CD8-positive, alpha-beta memory T cell (primary cell): ENCODE measurements around the gene SHROOM3. TPM values are rescaled to one million over a fixed set of nuclear protein-coding genes. Genes with fewer than 3 reads are reported as not detected.

Experiments
- CTCF ChIA-PET: fragments of 350-600 bp; sonication (Branson Sonifier 250); formaldehyde crosslinking; loops from one replicate; lab custom pipeline; 2021; ENCODE audit warnings: antibody characterized with exemption; lab: Charles Lee
- POLR2A ChIA-PET: fragments of 350-600 bp; sonication (Branson Sonifier 250); formaldehyde crosslinking; loops from one replicate; lab custom pipeline; 2021; ENCODE audit warnings: antibody characterized with exemption; lab: Charles Lee
- DNase-seq, 5 donors: peaks; one replicate each; pipeline versions ENCODE4 v3.0.0 to v3.0.0-alpha.2; 2020 to 2022; ENCODE audit warnings: mixed read lengths in 1 of 5
- H3K27ac ChIP-seq: one replicate; pipeline ENCODE4 v1.7.0; 2013; ENCODE audit warnings: low read depth, mild to moderate bottlenecking, low read length, moderate library complexity
- H3K27me3 ChIP-seq: 2 replicates; pipeline ENCODE4 v1.7.0; 2013; ENCODE audit warnings: low read length, mild to moderate bottlenecking; ENCODE audit not compliant: insufficient read depth, poor library complexity, severe bottlenecking
- H3K36me3 ChIP-seq: 2 replicates; pipeline ENCODE4 v1.7.0; 2013; ENCODE audit warnings: mild to moderate bottlenecking, low read length, moderate library complexity; ENCODE audit not compliant: insufficient read depth
- H3K4me1 ChIP-seq: 2 replicates; pipeline ENCODE4 v1.7.0; 2013; ENCODE audit warnings: mild to moderate bottlenecking, low read length, moderate library complexity; ENCODE audit not compliant: insufficient read depth
- H3K4me3 ChIP-seq: 2 replicates; pipeline ENCODE4 v1.7.0; 2013; ENCODE audit warnings: mild to moderate bottlenecking, low read length
- H3K9me3 ChIP-seq: 2 replicates; pipeline ENCODE4 v1.7.0; 2013; ENCODE audit warnings: mild to moderate bottlenecking, low read length
- H3K27ac Mint-ChIP-seq, 8 donors: one replicate each; pipeline ENCODE4 v1.8.0; 2020 to 2021; ENCODE audit warnings: mixed read lengths in 8 of 8, mild to moderate bottlenecking in 6 of 8, inconsistent platforms in 3 of 8, moderate library complexity in 3 of 8
- H3K27me3 Mint-ChIP-seq, 2 donors: one replicate each; pipeline ENCODE4 v1.8.0; 2020 to 2021; ENCODE audit warnings: mixed read lengths in 2 of 2, mild to moderate bottlenecking in 1 of 2, moderate library complexity in 1 of 2
- H3K36me3 Mint-ChIP-seq, 3 donors: one replicate each; pipeline ENCODE4 v1.8.0; 2020 to 2021; ENCODE audit warnings: mixed read lengths in 3 of 3, inconsistent platforms in 1 of 3, mild to moderate bottlenecking in 1 of 3
- H3K4me1 Mint-ChIP-seq, 3 donors: one replicate each; pipeline ENCODE4 v1.8.0; 2020 to 2021; ENCODE audit warnings: mixed read lengths in 3 of 3, inconsistent platforms in 1 of 3, mild to moderate bottlenecking in 1 of 3
- H3K4me3 Mint-ChIP-seq, 7 donors: one replicate each; pipeline ENCODE4 v1.8.0; 2020 to 2021; ENCODE audit warnings: mixed read lengths in 7 of 7, mild to moderate bottlenecking in 6 of 7, moderate library complexity in 4 of 7, inconsistent platforms in 2 of 7
- H3K9me3 Mint-ChIP-seq, 5 donors: one replicate each; pipeline ENCODE4 v1.8.0; 2020 to 2022; ENCODE audit warnings: mixed read lengths in 5 of 5, mild to moderate bottlenecking in 3 of 5, moderate library complexity in 2 of 5, inconsistent platforms in 1 of 5
- polyA plus RNA-seq: library from polyadenylated mRNA; unstranded; fragments of 300-500 nt; fragmentation: Illumina TruSeq; gene quantifications from one replicate; pipeline ENCODE4 v1.2.3, GENCODE V29; 2021
- total RNA-seq, 2 experiments: library from RNA; stranded (reverse); gene quantifications; one replicate each; pipeline ENCODE4 v1.2.3, GENCODE V29; 2021

Gene SHROOM3
- total and polyA plus RNA-seq, 3 experiments from 2014 or later = not detected

GRCh38 chr4:76666944-76667532 is 232.0 kb downstream of the SHROOM3 start:
- Mint-ChIP-seq H3K27ac (no peak overlapping the region), H3K9me3 (no peaks in the 10 kb centered on the region)

GRCh38 chr4:76670631-76671030 is 235.6 kb downstream of the SHROOM3 start:
- H3K36me3 Mint-ChIP-seq = no peaks in the 10 kb centered on the region
- no peak overlapping the region for H3K4me3 ChIP-seq
- H3K27me3 ChIP-seq = no peaks in the 10 kb centered on the region
- peaks cover 0 to 7% (median 5%) of the 10 kb centered on the region in 3 donors for H3K4me1 Mint-ChIP-seq
- POLR2A ChIA-PET = no interaction called here
- CTCF ChIA-PET = no interaction called here
- H3K4me3 Mint-ChIP-seq = no peak overlapping the region
- H3K27ac Mint-ChIP-seq = no peak overlapping the region
- H3K36me3 ChIP-seq = no peaks in the 10 kb centered on the region
- no peaks in the 10 kb centered on the region for H3K4me1 ChIP-seq
- no peak for DNase-seq
- H3K9me3 ChIP-seq = no peaks in the 10 kb centered on the region
- no peak overlapping the region for H3K27ac ChIP-seq
- no peaks in the 10 kb centered on the region for H3K9me3 Mint-ChIP-seq
- H3K27me3 Mint-ChIP-seq = peaks cover 8 to 21% of the 10 kb centered on the region in 2 donors

More at GRCh38 chr4:76666944-76667532, 232.0 kb downstream of the SHROOM3 start:
- no peak for DNase-seq
- POLR2A ChIA-PET = no interaction called here
- no peaks in the 10 kb centered on the region for H3K4me1 ChIP-seq
- no peaks in the 10 kb centered on the region for H3K36me3 Mint-ChIP-seq
- H3K4me1 Mint-ChIP-seq = peaks cover 0 to 7% (median 5%) of the 10 kb centered on the region in 3 donors
- H3K4me3 ChIP-seq = no peak overlapping the region
- peak overlapping the region in 1 of 7 donors; percentile 17 for H3K4me3 Mint-ChIP-seq
- no peaks in the 10 kb centered on the region for H3K27me3 ChIP-seq
- peaks cover 7 to 14% of the 10 kb centered on the region in 2 donors for H3K27me3 Mint-ChIP-seq
- no peaks in the 10 kb centered on the region for H3K36me3 ChIP-seq
- H3K9me3 ChIP-seq = no peaks in the 10 kb centered on the region
- no peak overlapping the region for H3K27ac ChIP-seq
- CTCF ChIA-PET = no interaction called here

GRCh38 chr4:76673362-76673761 is 238.3 kb downstream of the SHROOM3 start:
- ChIA-PET CTCF (no interaction called here), POLR2A (no interaction called here)
- no peak for DNase-seq
- H3K27me3 Mint-ChIP-seq = peaks cover 3 to 23% of the 10 kb centered on the region in 2 donors
- H3K27ac ChIP-seq = no peak overlapping the region
- H3K27ac Mint-ChIP-seq = no peak overlapping the region
- H3K4me1 Mint-ChIP-seq = no peaks in the 10 kb centered on the region
- no peaks in the 10 kb centered on the region for H3K4me1 ChIP-seq
- H3K36me3 ChIP-seq = no peaks in the 10 kb centered on the region
- no peaks in the 10 kb centered on the region for H3K36me3 Mint-ChIP-seq
- H3K4me3 Mint-ChIP-seq = no peak overlapping the region
- no peaks in the 10 kb centered on the region for H3K9me3 Mint-ChIP-seq
- no peak overlapping the region for H3K4me3 ChIP-seq
- H3K9me3 ChIP-seq = no peaks in the 10 kb centered on the region
- H3K27me3 ChIP-seq = no peaks in the 10 kb centered on the region

- DNase-seq = no peak
- H3K4me1 Mint-ChIP-seq = no peaks in the 10 kb centered on the region
These were observed 240.0 kb downstream of the SHROOM3 start for GRCh38 chr4:76674983-76675382.

GRCh38 chr4:76677571-76678326 is 242.7 kb downstream of the SHROOM3 start:
- H3K4me1 Mint-ChIP-seq = no peaks in the 10 kb centered on the region
- no peak for DNase-seq
- no peaks in the 10 kb centered on the region for H3K36me3 Mint-ChIP-seq
- no peaks in the 10 kb centered on the region for H3K9me3 Mint-ChIP-seq
- POLR2A ChIA-PET = no interaction called here
- H3K27me3 Mint-ChIP-seq = peaks cover 5 to 34% of the 10 kb centered on the region in 2 donors
- Histone ChIP-seq H3K36me3 (no peaks in the 10 kb centered on the region), H3K27ac (no peak overlapping the region), H3K27me3 (no peaks in the 10 kb centered on the region), H3K4me3 (no peak overlapping the region), H3K9me3 (no peaks in the 10 kb centered on the region), H3K4me1 (no peaks in the 10 kb centered on the region)
- no peak overlapping the region for H3K4me3 Mint-ChIP-seq
- no peak overlapping the region for H3K27ac Mint-ChIP-seq
- CTCF ChIA-PET = no interaction called here

More at GRCh38 chr4:76674983-76675382, 240.0 kb downstream of the SHROOM3 start:
- Histone ChIP-seq H3K4me3 (no peak overlapping the region), H3K9me3 (no peaks in the 10 kb centered on the region), H3K36me3 (no peaks in the 10 kb centered on the region), H3K4me1 (no peaks in the 10 kb centered on the region), H3K27ac (no peak overlapping the region), H3K27me3 (no peaks in the 10 kb centered on the region)
- ChIA-PET CTCF (no interaction called here), POLR2A (interaction anchor here (0.7 kb wide), 1 partner anchor 25 kb away, joined by 5 read pairs; no protein-coding TSS in a partner anchor)
- H3K36me3 Mint-ChIP-seq = no peaks in the 10 kb centered on the region
- no peak overlapping the region for H3K4me3 Mint-ChIP-seq
- no peak overlapping the region for H3K27ac Mint-ChIP-seq
- H3K9me3 Mint-ChIP-seq = no peaks in the 10 kb centered on the region
- peaks cover 6 to 27% of the 10 kb centered on the region in 2 donors for H3K27me3 Mint-ChIP-seq

GRCh38 chr4:76679691-76680090 is 244.7 kb downstream of the SHROOM3 start:
- H3K27ac ChIP-seq = no peak overlapping the region
- Mint-ChIP-seq H3K4me3 (no peak overlapping the region), H3K36me3 (no peaks in the 10 kb centered on the region), H3K9me3 (no peaks in the 10 kb centered on the region), H3K27ac (no peak overlapping the region), H3K27me3 (peaks cover 14 to 46% of the 10 kb centered on the region in 2 donors), H3K4me1 (no peaks in the 10 kb centered on the region)
- no peak for DNase-seq
- H3K4me1 ChIP-seq = no peaks in the 10 kb centered on the region
- CTCF ChIA-PET = no interaction called here
- H3K27me3 ChIP-seq = no peaks in the 10 kb centered on the region
- POLR2A ChIA-PET = no interaction called here
- H3K4me3 ChIP-seq = no peak overlapping the region
- no peaks in the 10 kb centered on the region for H3K36me3 ChIP-seq
- no peaks in the 10 kb centered on the region for H3K9me3 ChIP-seq

GRCh38 chr4:76680952-76681351 is 245.9 kb downstream of the SHROOM3 start:
- no peaks in the 10 kb centered on the region for H3K4me1 ChIP-seq
- Mint-ChIP-seq H3K27ac (peak overlapping the region in 1 of 8 donors; percentile 10), H3K36me3 (no peaks in the 10 kb centered on the region), H3K4me1 (no peaks in the 10 kb centered on the region), H3K4me3 (no peak overlapping the region), H3K9me3 (no peaks in the 10 kb centered on the region), H3K27me3 (peaks cover 13 to 41% of the 10 kb centered on the region in 2 donors)
- H3K4me3 ChIP-seq = no peak overlapping the region
- POLR2A ChIA-PET = no interaction called here
- no peaks in the 10 kb centered on the region for H3K27me3 ChIP-seq
- H3K36me3 ChIP-seq = no peaks in the 10 kb centered on the region
- H3K9me3 ChIP-seq = no peaks in the 10 kb centered on the region
- CTCF ChIA-PET = no interaction called here
- no peak for DNase-seq
- H3K27ac ChIP-seq = no peak overlapping the region

GRCh38 chr4:76681996-76682395 is 247.0 kb downstream of the SHROOM3 start:
- no peaks in the 10 kb centered on the region for H3K4me1 Mint-ChIP-seq
- no peak overlapping the region for H3K4me3 Mint-ChIP-seq
- H3K36me3 ChIP-seq = no peaks in the 10 kb centered on the region
- no peaks in the 10 kb centered on the region for H3K4me1 ChIP-seq
- H3K27me3 ChIP-seq = no peaks in the 10 kb centered on the region
- no peaks in the 10 kb centered on the region for H3K9me3 Mint-ChIP-seq
- H3K4me3 ChIP-seq = no peak overlapping the region
- H3K27me3 Mint-ChIP-seq = peaks cover 17 to 41% of the 10 kb centered on the region in 2 donors
- H3K27ac ChIP-seq = no peak overlapping the region
- ChIA-PET POLR2A (no interaction called here), CTCF (interaction anchor here (0.7 kb wide), 1 partner anchor 10 kb away, joined by 3 read pairs; no protein-coding TSS in a partner anchor)
- H3K27ac Mint-ChIP-seq = no peak overlapping the region
- H3K9me3 ChIP-seq = no peaks in the 10 kb centered on the region
- no peaks in the 10 kb centered on the region for H3K36me3 Mint-ChIP-seq
- DNase-seq = no peak
